Right lobe of liver (tissue), 4 donors: Measurements from ENCODE around the gene SLC25A44.

Experiments used
- CTCF ChIP-seq, 4 donors: fragments of 200-600 bp in 3 of 4; fragments of 450-650 bp in 1 of 4; IDR thresholded peaks; one replicate each; pipeline versions ENCODE4 v1.5.1 to v1.8.0; 2016 to 2022; ENCODE audit warnings: antibody characterized with exemption in 4 of 4, mild to moderate bottlenecking in 2 of 4
- POLR2A ChIP-seq: fragments of 450-650 bp; IDR thresholded peaks from one replicate; pipeline ENCODE4 v1.6.1; 2017; ENCODE audit warnings: antibody characterized with exemption, mild to moderate bottlenecking
- donor health status: DM: no; HTN: no; CAD: no.
- donor health status: DM: no; HTN: no; CAD: no.
- donor health status: DM: no; HTN: yes; CAD: no.

GRCh38 chr1:156259805-156260204 lies 65.9 kb downstream of the SLC25A44 start:
- TF ChIP-seq POLR2A (no peak), CTCF (IDR thresholded peaks at IDR 0.05) (peak in 1 of 4 donors; percentile 17)
